Measurements from ENCODE around the gene ITPKB.

DNA sequence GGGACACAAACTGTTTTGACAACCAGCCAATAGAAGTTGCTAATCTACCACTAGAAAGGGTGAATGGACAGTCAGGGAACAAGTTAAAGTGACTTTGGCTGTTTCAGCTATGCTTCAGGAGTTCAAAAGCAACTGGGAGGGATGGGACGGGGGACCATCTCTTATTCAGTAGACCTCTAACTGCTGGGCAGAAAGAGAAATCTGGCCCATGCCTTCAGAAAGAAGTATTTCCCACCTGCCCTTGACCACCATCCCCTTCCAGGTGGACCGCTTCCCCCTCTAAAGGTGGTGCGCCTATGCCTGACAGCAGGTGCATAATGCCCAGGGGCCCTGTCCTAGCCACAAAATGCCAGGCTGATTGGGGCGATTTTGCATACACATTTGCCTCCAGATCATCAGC is 5.2 kb downstream of the ITPKB start:
- TF ChIP-seq, protein P1, sequence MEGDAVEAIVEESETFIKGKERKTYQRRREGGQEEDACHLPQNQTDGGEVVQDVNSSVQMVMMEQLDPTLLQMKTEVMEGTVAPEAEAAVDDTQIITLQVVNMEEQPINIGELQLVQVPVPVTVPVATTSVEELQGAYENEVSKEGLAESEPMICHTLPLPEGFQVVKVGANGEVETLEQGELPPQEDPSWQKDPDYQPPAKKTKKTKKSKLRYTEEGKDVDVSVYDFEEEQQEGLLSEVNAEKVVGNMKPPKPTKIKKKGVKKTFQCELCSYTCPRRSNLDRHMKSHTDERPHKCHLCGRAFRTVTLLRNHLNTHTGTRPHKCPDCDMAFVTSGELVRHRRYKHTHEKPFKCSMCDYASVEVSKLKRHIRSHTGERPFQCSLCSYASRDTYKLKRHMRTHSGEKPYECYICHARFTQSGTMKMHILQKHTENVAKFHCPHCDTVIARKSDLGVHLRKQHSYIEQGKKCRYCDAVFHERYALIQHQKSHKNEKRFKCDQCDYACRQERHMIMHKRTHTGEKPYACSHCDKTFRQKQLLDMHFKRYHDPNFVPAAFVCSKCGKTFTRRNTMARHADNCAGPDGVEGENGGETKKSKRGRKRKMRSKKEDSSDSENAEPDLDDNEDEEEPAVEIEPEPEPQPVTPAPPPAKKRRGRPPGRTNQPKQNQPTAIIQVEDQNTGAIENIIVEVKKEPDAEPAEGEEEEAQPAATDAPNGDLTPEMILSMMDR (IDR thresholded peaks at IDR 0.05; ENCODE audit: low read length): no peak
- TF ChIP-seq EZH2 (optimal IDR thresholded peaks at IDR 0.05; ENCODE audit: low read depth, low read length): no peak

Measured in MM.1S (cell line).